GM21528 (cell line): ENCODE results near the gene RGS14.
"Not testable (repeated sequence)": the region's sequence is repeated elsewhere in the genome, so short reads cannot be mapped to it uniquely, and the experiment has no call there.

ENCODE experiments used
- ATAC-seq: cut with Tn5 transposase; IDR thresholded peaks from one replicate; pipeline ENCODE4 v1.9.1; 2021; ENCODE audit warnings: mild to moderate bottlenecking, moderate library complexity; ENCODE audit not compliant: unreplicated experiment, low FRiP score

The RGS14 gene

GRCh38 chr5:177375516-177375915 is 17.8 kb downstream of the RGS14 start:
- ATAC-seq = not testable (repeated sequence)

GRCh38 chr5:177376107-177376506 is 18.4 kb downstream of the RGS14 start:
- ATAC-seq = no peak

GRCh38 chr5:177377851-177378776 is 20.4 kb downstream of the RGS14 start:
- ATAC-seq = no peak

- ATAC-seq = no peak
Measured at GRCh38 chr5:177378884-177379883, 21.5 kb downstream of the RGS14 start.

GRCh38 chr5:177380805-177381126 is 23.0 kb downstream of the RGS14 start:
- no peak for ATAC-seq

GRCh38 chr5:177382423-177383029 is 24.8 kb downstream of the RGS14 start:
- ATAC-seq = no peak

- no peak for ATAC-seq
Measured at GRCh38 chr5:177383181-177383580, 25.5 kb downstream of the RGS14 start.

GRCh38 chr5:177384134-177384533 is 26.4 kb downstream of the RGS14 start, which contains the start of gene SLC34A1:
SLC34A1 (plus strand) TSS chr5:177384434; CDS start chr5:177385742, 1,308 bp downstream.
- no peak for ATAC-seq

GRCh38 chr5:177385720-177386119 is 28.0 kb downstream of the RGS14 start:
- no peak for ATAC-seq

GRCh38 chr5:177386542-177386941 is 28.8 kb downstream of the RGS14 start:
- ATAC-seq = no peak

- no peak for ATAC-seq
Measured at GRCh38 chr5:177387405-177387804, 29.7 kb downstream of the RGS14 start.

GRCh38 chr5:177388521-177389052 is 30.9 kb downstream of the RGS14 start:
- ATAC-seq = no peak

- no peak for ATAC-seq
Measured at GRCh38 chr5:177389241-177390169, 31.8 kb downstream of the RGS14 start.

GRCh38 chr5:177390363-177391300 is 32.9 kb downstream of the RGS14 start:
- ATAC-seq = no peak

GRCh38 chr5:177392765-177393164 is 35.0 kb downstream of the RGS14 start:
- ATAC-seq = no peak

- ATAC-seq = no peak
Measured at GRCh38 chr5:177393206-177393765, 35.6 kb downstream of the RGS14 start.

GRCh38 chr5:177393990-177394389 is 36.3 kb downstream of the RGS14 start:
- ATAC-seq = no peak

- no peak for ATAC-seq
Measured at GRCh38 chr5:177396078-177396477, 38.4 kb downstream of the RGS14 start.
